ENCODE measurements around the gene F2RL2. TPM values are rescaled to one million over a fixed set of nuclear protein-coding genes. Genes with fewer than 3 reads are reported as not detected.

Gene F2RL2
- total and polyA plus RNA-seq, 4 donors = 0.08 to 1.3 (median 0.78) TPM

DNA sequence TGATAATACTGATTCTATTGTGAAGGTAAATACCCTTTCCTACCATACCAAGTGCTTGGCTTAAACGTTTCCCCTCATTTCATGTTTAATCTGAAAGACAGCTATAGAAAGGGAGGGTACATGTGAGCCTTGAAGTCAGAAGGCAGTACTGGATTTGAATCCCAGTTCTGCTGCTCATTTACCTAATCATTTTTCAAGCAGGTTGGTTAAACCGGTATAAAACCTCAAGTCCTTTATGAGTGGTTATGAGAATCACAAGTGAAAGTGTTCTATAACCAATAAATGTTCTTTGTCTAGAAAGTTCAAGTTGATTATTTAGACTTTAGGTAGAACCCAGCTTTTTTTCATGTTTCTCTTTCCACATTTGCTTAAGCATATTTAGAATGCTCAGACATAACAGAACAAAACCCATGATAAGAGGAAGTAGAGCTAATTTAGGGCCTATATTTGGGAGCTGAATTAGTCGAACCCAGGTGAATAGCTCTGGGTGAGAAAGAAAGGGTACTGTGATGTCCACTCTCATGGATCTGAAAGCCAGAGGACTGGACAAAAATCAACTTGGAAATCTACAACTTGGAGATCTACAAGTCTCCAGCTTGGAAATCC, 29.7 kb upstream of the F2RL2 start:
- TF ChIP-seq YY1 (IDR thresholded peaks at IDR 0.05) (no peak), FOXA2 (IDR thresholded peaks at IDR 0.05) (no peak), MAX (IDR thresholded peaks at IDR 0.05) (no peak), SP1 (IDR thresholded peaks at IDR 0.05) (no peak), ATF3 (IDR thresholded peaks at IDR 0.05) (no peak), CTCF (IDR thresholded peaks at IDR 0.05; ENCODE audit: low read depth, low read length, missing input control) (no peak), GABPA (IDR thresholded peaks at IDR 0.05 in 1 of 2, conservative IDR thresholded peaks at IDR 0.05 in 1 of 2) (no peak), RAD21 (IDR thresholded peaks at IDR 0.05) (no peak), HNF4G (IDR thresholded peaks at IDR 0.05) (no peak), TAF1 (conservative IDR thresholded peaks at IDR 0.05) (no peak), FOXA1 (IDR thresholded peaks at IDR 0.05) (no peak), RXRA (IDR thresholded peaks at IDR 0.05) (no peak), EGR1 (IDR thresholded peaks at IDR 0.05; ENCODE audit: low read depth in 2 of 2) (no peak)
- TF ChIP-seq, protein P1, sequence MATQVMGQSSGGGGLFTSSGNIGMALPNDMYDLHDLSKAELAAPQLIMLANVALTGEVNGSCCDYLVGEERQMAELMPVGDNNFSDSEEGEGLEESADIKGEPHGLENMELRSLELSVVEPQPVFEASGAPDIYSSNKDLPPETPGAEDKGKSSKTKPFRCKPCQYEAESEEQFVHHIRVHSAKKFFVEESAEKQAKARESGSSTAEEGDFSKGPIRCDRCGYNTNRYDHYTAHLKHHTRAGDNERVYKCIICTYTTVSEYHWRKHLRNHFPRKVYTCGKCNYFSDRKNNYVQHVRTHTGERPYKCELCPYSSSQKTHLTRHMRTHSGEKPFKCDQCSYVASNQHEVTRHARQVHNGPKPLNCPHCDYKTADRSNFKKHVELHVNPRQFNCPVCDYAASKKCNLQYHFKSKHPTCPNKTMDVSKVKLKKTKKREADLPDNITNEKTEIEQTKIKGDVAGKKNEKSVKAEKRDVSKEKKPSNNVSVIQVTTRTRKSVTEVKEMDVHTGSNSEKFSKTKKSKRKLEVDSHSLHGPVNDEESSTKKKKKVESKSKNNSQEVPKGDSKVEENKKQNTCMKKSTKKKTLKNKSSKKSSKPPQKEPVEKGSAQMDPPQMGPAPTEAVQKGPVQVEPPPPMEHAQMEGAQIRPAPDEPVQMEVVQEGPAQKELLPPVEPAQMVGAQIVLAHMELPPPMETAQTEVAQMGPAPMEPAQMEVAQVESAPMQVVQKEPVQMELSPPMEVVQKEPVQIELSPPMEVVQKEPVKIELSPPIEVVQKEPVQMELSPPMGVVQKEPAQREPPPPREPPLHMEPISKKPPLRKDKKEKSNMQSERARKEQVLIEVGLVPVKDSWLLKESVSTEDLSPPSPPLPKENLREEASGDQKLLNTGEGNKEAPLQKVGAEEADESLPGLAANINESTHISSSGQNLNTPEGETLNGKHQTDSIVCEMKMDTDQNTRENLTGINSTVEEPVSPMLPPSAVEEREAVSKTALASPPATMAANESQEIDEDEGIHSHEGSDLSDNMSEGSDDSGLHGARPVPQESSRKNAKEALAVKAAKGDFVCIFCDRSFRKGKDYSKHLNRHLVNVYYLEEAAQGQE (IDR thresholded peaks at IDR 0.05) = no peak
- no peaks in the 10 kb centered on the region for H3K27me3 ChIP-seq (ENCODE audit: control insufficient read depth in 4 of 4, insufficient read depth in 4 of 4, low read length in 3 of 4)
- no peak overlapping the region for H3K9ac ChIP-seq (ENCODE audit: low read depth in 1 of 2, low read length in 2 of 2)
- H3K36me3 ChIP-seq (ENCODE audit: control insufficient read depth in 4 of 4, insufficient read depth in 3 of 4, low read depth in 1 of 4, low read length in 3 of 4) = peaks cover 3 to 47% (median 24%) of the 10 kb centered on the region in 4 donors
- H3K4me3 ChIP-seq (ENCODE audit: low read depth in 1 of 3, low read length in 3 of 3) = no peak overlapping the region
- H3K9me3 ChIP-seq (ENCODE audit: control insufficient read depth in 4 of 4, low read length in 3 of 4) = peaks cover 0 to 6% (median under 1%) of the 10 kb centered on the region in 4 donors
- 91% methylated on average over 3 of the region's 3 CpGs for WGBS
- H3K27ac ChIP-seq (ENCODE audit: low read depth in 1 of 2, low read length in 2 of 2) = no peak overlapping the region
- H3K4me1 ChIP-seq (ENCODE audit: control insufficient read depth in 4 of 4, insufficient read depth in 4 of 4, low read length in 3 of 4) = no peaks in the 10 kb centered on the region
- DNase-seq (ENCODE audit: low spot score) = no peak

DNA sequence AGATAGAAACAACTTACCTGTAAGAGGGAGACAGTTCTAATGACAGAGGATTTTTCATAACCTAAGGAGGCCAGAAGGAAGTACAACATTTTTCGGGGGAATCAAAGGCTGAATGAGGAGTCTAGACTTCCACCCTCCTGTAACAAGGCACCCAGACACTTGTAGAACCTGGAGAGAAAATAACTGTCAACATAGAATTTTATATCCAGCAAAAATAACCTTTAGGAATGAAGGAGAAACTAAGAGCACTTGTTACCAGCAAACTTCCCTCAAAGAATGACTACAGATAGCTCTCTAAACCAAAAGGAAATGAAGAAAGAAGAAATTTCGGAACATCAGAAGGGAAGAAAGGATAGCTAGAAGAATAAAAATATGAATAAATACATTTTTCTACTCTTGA, 25.9 kb upstream of the F2RL2 start:
- no peak overlapping the region for H3K4me3 ChIP-seq (ENCODE audit: low read depth in 1 of 3, low read length in 3 of 3)
- H3K36me3 ChIP-seq (ENCODE audit: control insufficient read depth in 4 of 4, insufficient read depth in 3 of 4, low read depth in 1 of 4, low read length in 3 of 4) = peaks cover 2 to 41% (median 18%) of the 10 kb centered on the region in 4 donors
- no peak overlapping the region for H3K9ac ChIP-seq (ENCODE audit: low read depth in 1 of 2, low read length in 2 of 2)
- H3K27me3 ChIP-seq (ENCODE audit: control insufficient read depth in 4 of 4, insufficient read depth in 4 of 4, low read length in 3 of 4) = no peaks in the 10 kb centered on the region
- no peak for DNase-seq (ENCODE audit: low spot score)
- peaks cover 0 to 6% (median under 1%) of the 10 kb centered on the region in 4 donors for H3K9me3 ChIP-seq (ENCODE audit: control insufficient read depth in 4 of 4, low read length in 3 of 4)
- 97% methylated on average over 2 of the region's 2 CpGs for WGBS
- H3K27ac ChIP-seq (ENCODE audit: low read depth in 1 of 2, low read length in 2 of 2) = no peak overlapping the region
- no peaks in the 10 kb centered on the region for H3K4me1 ChIP-seq (ENCODE audit: control insufficient read depth in 4 of 4, insufficient read depth in 4 of 4, low read length in 3 of 4)
- no peak for TF ChIP-seq TAF1 (conservative IDR thresholded peaks at IDR 0.05)
- TF ChIP-seq HNF4G (IDR thresholded peaks at IDR 0.05) = no peak
- TF ChIP-seq SP1 (IDR thresholded peaks at IDR 0.05) = no peak
- no peak for TF ChIP-seq RAD21 (IDR thresholded peaks at IDR 0.05)
- TF ChIP-seq, protein P1 (IDR thresholded peaks at IDR 0.05) = no peak
- TF ChIP-seq GABPA (IDR thresholded peaks at IDR 0.05 in 1 of 2, conservative IDR thresholded peaks at IDR 0.05 in 1 of 2) = no peak
- TF ChIP-seq ATF3 (IDR thresholded peaks at IDR 0.05) = no peak
- TF ChIP-seq FOXA2 (IDR thresholded peaks at IDR 0.05) = no peak
- TF ChIP-seq MAX (IDR thresholded peaks at IDR 0.05) = no peak
- no peak for TF ChIP-seq NR2F2 (IDR thresholded peaks at IDR 0.05)
- no peak for TF ChIP-seq JUND (IDR thresholded peaks at IDR 0.05)
- TF ChIP-seq FOXA1 (IDR thresholded peaks at IDR 0.05) = no peak
- TF ChIP-seq EGR1 (IDR thresholded peaks at IDR 0.05; ENCODE audit: low read depth in 2 of 2) = no peak
- TF ChIP-seq, protein P2, sequence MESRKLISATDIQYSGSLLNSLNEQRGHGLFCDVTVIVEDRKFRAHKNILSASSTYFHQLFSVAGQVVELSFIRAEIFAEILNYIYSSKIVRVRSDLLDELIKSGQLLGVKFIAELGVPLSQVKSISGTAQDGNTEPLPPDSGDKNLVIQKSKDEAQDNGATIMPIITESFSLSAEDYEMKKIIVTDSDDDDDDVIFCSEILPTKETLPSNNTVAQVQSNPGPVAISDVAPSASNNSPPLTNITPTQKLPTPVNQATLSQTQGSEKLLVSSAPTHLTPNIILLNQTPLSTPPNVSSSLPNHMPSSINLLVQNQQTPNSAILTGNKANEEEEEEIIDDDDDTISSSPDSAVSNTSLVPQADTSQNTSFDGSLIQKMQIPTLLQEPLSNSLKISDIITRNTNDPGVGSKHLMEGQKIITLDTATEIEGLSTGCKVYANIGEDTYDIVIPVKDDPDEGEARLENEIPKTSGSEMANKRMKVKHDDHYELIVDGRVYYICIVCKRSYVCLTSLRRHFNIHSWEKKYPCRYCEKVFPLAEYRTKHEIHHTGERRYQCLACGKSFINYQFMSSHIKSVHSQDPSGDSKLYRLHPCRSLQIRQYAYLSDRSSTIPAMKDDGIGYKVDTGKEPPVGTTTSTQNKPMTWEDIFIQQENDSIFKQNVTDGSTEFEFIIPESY (IDR thresholded peaks at IDR 0.05) = no peak

Data from liver (tissue), 9 donors.